NB4 (cell line): ENCODE results near the gene MVP.
A peak's percentile ranks its signal among the peaks of the same experiment; 100 is the strongest.

Experiments used
- DNase-seq: peaks from one replicate; pipeline ENCODE4 v3.0.0; 2010; ENCODE audit warnings: low read depth
- H3K4me3 ChIP-seq: one replicate; pipeline ENCODE4 v1.5.1; 2011; ENCODE audit warnings: mild to moderate bottlenecking, low read depth, low read length, moderate library complexity
- MYC ChIP-seq: IDR thresholded peaks from 2 replicates; pipeline ENCODE4 v1.6.1; 2011; ENCODE audit warnings: low read depth, low read length
- POLR2A ChIP-seq: IDR thresholded peaks from 2 replicates; pipeline ENCODE4 v1.6.1; 2011; ENCODE audit warnings: mild to moderate bottlenecking; ENCODE audit not compliant: insufficient read length; ENCODE audit errors: extremely low read depth
- TF ChIP-seq, protein P1 (sequence below): IDR thresholded peaks from 2 replicates; pipeline ENCODE4 v1.6.1; 2011; ENCODE audit warnings: low read depth, low read length
- TF ChIP-seq, protein P2 (sequence below): IDR thresholded peaks from one replicate; pipeline ENCODE4 v1.5.1; 2012; ENCODE audit warnings: low read depth, low read length

MVP gene

DNA sequence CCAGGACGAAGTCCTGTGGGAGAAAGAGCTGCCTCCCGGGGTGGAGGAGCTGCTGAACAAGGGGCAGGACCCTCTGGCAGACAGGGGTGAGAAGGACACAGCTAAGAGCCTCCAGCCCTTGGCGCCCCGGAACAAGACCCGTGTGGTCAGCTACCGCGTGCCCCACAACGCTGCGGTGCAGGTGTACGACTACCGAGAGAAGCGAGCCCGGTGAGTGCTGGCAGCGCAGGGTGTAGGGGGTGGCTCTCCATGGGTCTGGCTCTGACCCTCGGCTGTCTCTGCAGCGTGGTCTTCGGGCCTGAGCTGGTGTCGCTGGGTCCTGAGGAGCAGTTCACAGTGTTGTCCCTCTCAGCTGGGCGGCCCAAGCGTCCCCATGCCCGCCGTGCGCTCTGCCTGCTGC is 21.4 kb downstream of the MVP start:
- TF ChIP-seq MYC (no peak), POLR2A (no peak)
- TF ChIP-seq, protein P1, sequence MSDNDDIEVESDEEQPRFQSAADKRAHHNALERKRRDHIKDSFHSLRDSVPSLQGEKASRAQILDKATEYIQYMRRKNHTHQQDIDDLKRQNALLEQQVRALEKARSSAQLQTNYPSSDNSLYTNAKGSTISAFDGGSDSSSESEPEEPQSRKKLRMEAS = no peak
- TF ChIP-seq, protein P2, sequence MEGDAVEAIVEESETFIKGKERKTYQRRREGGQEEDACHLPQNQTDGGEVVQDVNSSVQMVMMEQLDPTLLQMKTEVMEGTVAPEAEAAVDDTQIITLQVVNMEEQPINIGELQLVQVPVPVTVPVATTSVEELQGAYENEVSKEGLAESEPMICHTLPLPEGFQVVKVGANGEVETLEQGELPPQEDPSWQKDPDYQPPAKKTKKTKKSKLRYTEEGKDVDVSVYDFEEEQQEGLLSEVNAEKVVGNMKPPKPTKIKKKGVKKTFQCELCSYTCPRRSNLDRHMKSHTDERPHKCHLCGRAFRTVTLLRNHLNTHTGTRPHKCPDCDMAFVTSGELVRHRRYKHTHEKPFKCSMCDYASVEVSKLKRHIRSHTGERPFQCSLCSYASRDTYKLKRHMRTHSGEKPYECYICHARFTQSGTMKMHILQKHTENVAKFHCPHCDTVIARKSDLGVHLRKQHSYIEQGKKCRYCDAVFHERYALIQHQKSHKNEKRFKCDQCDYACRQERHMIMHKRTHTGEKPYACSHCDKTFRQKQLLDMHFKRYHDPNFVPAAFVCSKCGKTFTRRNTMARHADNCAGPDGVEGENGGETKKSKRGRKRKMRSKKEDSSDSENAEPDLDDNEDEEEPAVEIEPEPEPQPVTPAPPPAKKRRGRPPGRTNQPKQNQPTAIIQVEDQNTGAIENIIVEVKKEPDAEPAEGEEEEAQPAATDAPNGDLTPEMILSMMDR = no peak
- H3K4me3 ChIP-seq = no peak overlapping the region
- DNase-seq = no peak

DNA sequence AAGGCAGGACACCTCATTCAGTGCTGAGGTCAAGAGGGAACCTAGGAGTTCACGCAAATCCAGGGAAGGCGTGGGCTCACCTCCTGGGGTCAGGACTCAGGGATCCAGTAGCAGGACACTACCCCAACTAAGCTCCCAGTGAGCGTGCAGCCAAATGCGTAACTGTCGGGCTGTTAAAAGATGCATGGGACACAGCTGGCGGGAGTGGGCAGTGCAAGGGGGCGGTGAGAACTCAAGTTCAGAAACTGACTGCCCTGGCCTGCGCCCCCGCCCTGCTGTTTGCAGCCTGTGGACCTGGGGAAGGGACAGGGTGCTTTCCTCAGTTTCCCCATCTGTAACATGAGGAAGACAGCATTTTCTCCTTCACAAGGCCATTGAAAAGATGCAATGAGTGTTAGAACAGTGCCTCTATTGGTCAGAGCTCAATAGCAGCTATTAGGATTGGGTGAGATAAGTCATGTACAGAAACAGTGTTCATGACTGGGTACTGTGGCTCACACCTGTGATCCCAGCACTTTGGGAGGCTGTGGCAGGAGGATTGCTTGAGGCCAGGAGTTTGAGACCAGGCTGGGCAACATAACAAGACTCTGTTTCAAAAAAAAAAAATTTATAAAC is 22.6 kb downstream of the MVP start:
- no peak for DNase-seq
- H3K4me3 ChIP-seq = no peak overlapping the region
- TF ChIP-seq, protein P2 = peak; percentile 14
- TF ChIP-seq, protein P1 = no peak

DNA sequence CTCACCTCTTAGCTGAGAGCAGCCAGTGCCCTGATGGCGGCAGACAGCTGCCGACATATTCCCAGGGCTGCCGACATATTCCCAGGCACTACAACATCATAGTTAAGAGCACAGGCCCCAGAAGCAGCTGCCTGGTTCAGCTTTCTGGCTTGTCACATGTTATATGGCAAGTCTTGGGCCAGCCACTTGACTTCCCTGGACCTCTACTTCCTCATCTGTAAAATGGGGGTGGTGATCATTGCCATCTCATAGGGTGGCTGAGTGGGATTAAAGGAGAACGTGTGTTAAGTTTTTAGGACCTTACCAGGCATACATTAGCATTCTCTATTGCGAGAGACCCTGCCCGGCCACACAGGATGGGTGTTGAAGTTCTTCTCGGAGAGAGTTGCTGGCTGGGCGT is 23.7 kb downstream of the MVP start:
- H3K4me3 ChIP-seq = no peak overlapping the region
- DNase-seq = no peak
- TF ChIP-seq MYC = no peak
- TF ChIP-seq, protein P2 = no peak
- no peak for TF ChIP-seq POLR2A
- TF ChIP-seq, protein P1 = no peak

DNA sequence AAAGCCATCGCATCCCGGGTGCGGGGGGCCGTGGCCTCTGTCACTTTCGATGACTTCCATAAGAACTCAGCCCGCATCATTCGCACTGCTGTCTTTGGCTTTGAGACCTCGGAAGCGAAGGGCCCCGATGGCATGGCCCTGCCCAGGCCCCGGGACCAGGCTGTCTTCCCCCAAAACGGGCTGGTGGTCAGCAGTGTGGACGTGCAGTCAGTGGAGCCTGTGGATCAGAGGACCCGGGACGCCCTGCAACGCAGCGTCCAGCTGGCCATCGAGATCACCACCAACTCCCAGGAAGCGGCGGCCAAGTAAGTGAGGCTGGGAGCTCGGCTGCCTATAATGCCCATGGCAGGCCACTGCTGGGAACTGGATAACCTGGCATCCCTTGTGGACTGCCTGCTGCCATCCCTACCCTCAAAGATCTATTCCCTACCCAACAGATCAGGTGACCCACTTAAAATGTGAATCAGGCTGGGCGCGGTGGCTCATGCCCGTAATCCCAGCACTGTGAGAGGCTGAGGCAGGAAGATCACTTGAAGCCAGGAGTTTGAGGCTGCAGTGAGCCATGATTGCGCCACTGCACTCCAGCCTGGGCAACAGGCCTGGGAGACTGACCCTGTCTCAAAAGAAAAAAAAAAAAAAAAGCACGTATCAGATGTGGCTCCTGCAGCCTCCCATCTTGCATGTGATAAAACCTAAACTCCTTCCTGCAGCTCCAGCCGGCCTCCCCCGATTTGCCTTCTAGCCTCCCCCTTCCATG is 24.5 kb downstream of the MVP start:
- DNase-seq = no peak
- no peak for TF ChIP-seq POLR2A
- TF ChIP-seq MYC = no peak
- TF ChIP-seq, protein P1 = no peak
- TF ChIP-seq, protein P2 = no peak
- no peak overlapping the region for H3K4me3 ChIP-seq

DNA sequence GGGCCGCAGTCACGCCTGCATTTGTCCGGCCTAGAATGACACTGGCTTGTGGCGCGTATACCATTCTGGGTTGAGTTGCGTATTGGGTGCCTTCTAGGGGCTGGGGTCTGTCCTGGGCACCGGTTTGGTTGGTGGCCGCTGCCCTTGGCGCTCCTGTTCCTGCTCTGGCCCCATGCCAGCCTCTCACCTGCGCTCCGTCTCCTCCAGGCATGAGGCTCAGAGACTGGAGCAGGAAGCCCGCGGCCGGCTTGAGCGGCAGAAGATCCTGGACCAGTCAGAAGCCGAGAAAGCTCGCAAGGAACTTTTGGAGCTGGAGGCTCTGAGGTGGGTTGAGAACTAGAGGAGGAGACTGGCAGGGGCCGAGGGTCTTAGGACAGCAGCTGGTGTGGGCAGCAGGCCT is 25.4 kb downstream of the MVP start:
- TF ChIP-seq MYC (no peak), POLR2A (no peak)
- TF ChIP-seq, protein P1 = no peak
- TF ChIP-seq, protein P2 = no peak
- no peak overlapping the region for H3K4me3 ChIP-seq
- DNase-seq = no peak
